Body of pancreas (tissue), 4 donors: ENCODE results near the gene KRTAP15-1. TPM values are rescaled to one million over a fixed set of nuclear protein-coding genes. Genes with fewer than 3 reads are reported as not detected.

Experiments used
- ATAC-seq: fragments of 150-250 bp; one replicate; pipeline ENCODE4 v1.9.1; 2016
- DNase-seq, 4 donors: peaks; one replicate each; pipeline ENCODE4 v3.0.0-alpha.2; 2019
- H3K27ac ChIP-seq, 4 donors: fragments of 200-600 bp; sonication (generic); 1 replicate in 3 of 4; 2 replicates in 1 of 4; pipeline versions ENCODE4 v1.5.1 to v1.6.1; 2016 to 2019; ENCODE audit warnings: mild to moderate bottlenecking in 1 of 4, mixed read lengths in 1 of 4, moderate library complexity in 1 of 4
- H3K27me3 ChIP-seq, 2 donors: fragments of 200-600 bp; sonication (generic); one replicate each; pipeline ENCODE4 v1.6.0; 2016; ENCODE audit warnings: mild to moderate bottlenecking in 1 of 2
- H3K36me3 ChIP-seq, 2 donors: fragments of 200-600 bp; sonication (generic); replicated peaks in 1 of 2; 2 replicates each; pipeline ENCODE4 v1.5.1; 2016; ENCODE audit warnings: low read depth in 2 of 2; ENCODE audit not compliant: insufficient read depth in 1 of 2
- H3K4me1 ChIP-seq: fragments of 200-600 bp; sonication (generic); one replicate; pipeline ENCODE4 v1.6.0; 2016
- H3K4me3 ChIP-seq, 2 donors: fragments of 200-600 bp; sonication (generic); 1 replicate in 1 of 2; 2 replicates in 1 of 2; pipeline ENCODE4 v1.5.1; 2016 to 2019
- H3K9me3 ChIP-seq, 3 donors: fragments of 200-600 bp; sonication (generic); 1 replicate in 2 of 3; 2 replicates in 1 of 3; pipeline ENCODE4 v1.5.1; 2016
- POLR2A ChIP-seq, 3 donors: fragments of 450-650 bp; IDR thresholded peaks; one replicate each; pipeline ENCODE4 v1.6.1; 2016; ENCODE audit warnings: antibody characterized with exemption in 3 of 3, mild to moderate bottlenecking in 2 of 3
- WGBS, 2 donors: methylation state at CpG; one replicate each; pipeline ENCODE4 v1.1.5; 2017; 5-methylcytosine and 5-hydroxymethylcytosine counted together
- intact Hi-C: fragments of 100-400 bp; cut with DNase I; formaldehyde crosslinking; loops from one replicate; pipeline ENCODE4 v1.15.1; 2023
- total RNA-seq, 2 donors: library from RNA; depleted of rRNA; stranded (reverse); fragments of >200 nt; gene quantifications; one replicate each; pipeline ENCODE4 v1.1.0, GENCODE V29; 2016
- TF ChIP-seq, protein P1 (sequence below), 7 experiments: fragments of 450-650 bp in 4 of 7; fragments of 200-600 bp in 3 of 7; sonication (generic) in 3 of 7; IDR thresholded peaks; one replicate each; pipeline ENCODE4 v1.5.1; 2016 to 2019; ENCODE audit warnings: antibody characterized with exemption in 7 of 7

KRTAP15-1 gene
- total RNA-seq, 2 donors from 2014 or later, result not detected

DNA sequence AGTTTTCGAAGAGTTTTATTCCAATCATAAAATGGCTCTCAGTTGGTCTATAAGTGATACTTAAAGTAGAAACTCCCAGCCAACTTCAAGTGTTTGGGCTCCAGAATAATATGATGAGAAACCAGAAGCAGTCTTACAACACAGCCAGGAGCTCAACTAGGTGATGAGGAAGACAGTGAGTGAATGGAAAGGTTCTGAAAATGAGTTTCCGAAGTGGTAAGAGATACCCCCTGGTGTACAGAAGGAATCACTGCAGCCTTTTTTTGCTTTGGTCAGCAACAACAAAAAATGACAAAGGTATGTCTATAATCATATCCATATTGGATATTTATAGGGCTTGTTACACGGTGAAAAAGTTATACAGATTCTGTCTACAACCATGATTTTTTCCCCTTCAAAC lies 23.6 kb downstream of the KRTAP15-1 start:
- Histone ChIP-seq H3K36me3 (no peaks in the 10 kb centered on the region), H3K9me3 (no peaks in the 10 kb centered on the region), H3K4me3 (no peak overlapping the region), H3K4me1 (no peaks in the 10 kb centered on the region), H3K27me3 (no peaks in the 10 kb centered on the region), H3K27ac (no peak overlapping the region)
- ATAC-seq (no peak), DNase-seq (no peak)
- 23 to 32% methylated on average over 3 of the region's 3 CpGs for WGBS, 2 donors
- no peak for TF ChIP-seq POLR2A (IDR thresholded peaks at IDR 0.05)
- TF ChIP-seq, protein P1, sequence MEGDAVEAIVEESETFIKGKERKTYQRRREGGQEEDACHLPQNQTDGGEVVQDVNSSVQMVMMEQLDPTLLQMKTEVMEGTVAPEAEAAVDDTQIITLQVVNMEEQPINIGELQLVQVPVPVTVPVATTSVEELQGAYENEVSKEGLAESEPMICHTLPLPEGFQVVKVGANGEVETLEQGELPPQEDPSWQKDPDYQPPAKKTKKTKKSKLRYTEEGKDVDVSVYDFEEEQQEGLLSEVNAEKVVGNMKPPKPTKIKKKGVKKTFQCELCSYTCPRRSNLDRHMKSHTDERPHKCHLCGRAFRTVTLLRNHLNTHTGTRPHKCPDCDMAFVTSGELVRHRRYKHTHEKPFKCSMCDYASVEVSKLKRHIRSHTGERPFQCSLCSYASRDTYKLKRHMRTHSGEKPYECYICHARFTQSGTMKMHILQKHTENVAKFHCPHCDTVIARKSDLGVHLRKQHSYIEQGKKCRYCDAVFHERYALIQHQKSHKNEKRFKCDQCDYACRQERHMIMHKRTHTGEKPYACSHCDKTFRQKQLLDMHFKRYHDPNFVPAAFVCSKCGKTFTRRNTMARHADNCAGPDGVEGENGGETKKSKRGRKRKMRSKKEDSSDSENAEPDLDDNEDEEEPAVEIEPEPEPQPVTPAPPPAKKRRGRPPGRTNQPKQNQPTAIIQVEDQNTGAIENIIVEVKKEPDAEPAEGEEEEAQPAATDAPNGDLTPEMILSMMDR (IDR thresholded peaks at IDR 0.05), result peak in 4 of 7 experiments; percentile 26 to 36 (median 32)
- intact Hi-C loops, result no loop called here

DNA sequence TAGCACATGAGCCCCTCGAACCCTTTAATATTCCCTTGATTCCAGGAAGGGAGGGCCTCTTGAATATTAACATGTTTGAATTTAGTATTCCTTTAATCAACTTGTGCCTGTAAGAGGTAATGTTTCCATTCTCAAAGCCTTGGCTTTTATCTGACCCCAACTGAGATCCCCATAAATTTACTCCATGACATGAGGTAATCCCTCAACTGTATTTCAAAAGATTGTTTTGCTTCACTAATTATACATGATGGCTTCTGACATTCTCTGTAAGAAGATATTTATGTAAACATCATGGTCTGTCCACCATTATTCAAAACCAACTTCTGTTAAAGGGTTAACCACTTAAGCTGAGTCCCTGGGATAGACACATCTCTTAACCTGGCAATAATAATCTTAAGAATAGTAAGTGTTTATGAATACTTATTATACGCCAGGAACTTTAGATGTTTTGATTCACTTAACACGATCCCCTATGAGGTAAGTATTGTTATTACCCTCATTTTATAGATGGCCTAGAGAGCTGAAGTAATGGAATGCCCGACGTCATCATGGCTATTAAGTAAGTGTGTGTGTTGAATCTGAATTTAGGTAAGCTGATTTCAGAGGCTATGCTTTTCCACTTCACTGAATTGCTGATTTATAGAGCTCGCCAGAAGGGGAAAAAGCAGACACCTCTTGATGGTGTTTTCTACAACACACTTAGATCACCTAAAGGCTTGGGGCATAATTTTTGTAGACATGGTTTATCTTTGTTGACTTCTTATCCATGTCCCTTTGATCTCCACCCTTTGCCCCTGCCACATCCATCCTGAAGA lies 29.0 kb downstream of the KRTAP15-1 start:
- no peaks in the 10 kb centered on the region for H3K27me3 ChIP-seq
- H3K4me3 ChIP-seq, result no peak overlapping the region
- ATAC-seq (no peak), DNase-seq (no peak)
- no peaks in the 10 kb centered on the region for H3K9me3 ChIP-seq
- intact Hi-C loops, result no loop called here
- H3K27ac ChIP-seq, result no peak overlapping the region
- 47 to 67% methylated on average over 6 of the region's 6 CpGs for WGBS, 2 donors
- H3K4me1 ChIP-seq, result no peaks in the 10 kb centered on the region
- no peaks in the 10 kb centered on the region for H3K36me3 ChIP-seq
- TF ChIP-seq POLR2A (IDR thresholded peaks at IDR 0.05), result no peak
- TF ChIP-seq, protein P1 (IDR thresholded peaks at IDR 0.05), result no peak

DNA sequence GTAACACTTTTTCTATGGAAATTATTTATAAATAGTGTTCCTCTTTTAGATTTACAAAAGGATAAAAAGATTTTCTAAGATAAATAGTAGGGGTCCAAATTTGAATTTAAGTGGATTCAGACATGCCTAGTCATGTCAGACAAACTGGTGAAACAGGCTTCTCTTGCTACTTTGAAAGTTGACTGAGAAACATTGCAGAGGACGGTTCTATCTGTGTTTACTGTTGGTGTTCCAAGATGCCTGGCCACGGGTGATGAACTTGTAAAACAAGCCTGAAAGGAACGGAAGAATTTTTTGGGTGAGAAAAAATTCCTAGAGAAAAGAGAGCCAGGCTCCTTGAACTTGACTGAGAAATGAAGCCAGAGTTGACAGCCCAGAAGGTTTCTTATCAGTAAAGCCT lies 37.9 kb downstream of the KRTAP15-1 start:
- H3K27me3 ChIP-seq, result no peaks in the 10 kb centered on the region
- H3K27ac ChIP-seq, result no peak overlapping the region
- H3K4me1 ChIP-seq, result no peaks in the 10 kb centered on the region
- no peak overlapping the region for H3K4me3 ChIP-seq
- H3K36me3 ChIP-seq, result no peaks in the 10 kb centered on the region
- DNase-seq (no peak), ATAC-seq (no peak)
- no peak for TF ChIP-seq POLR2A (IDR thresholded peaks at IDR 0.05)
- TF ChIP-seq, protein P1 (IDR thresholded peaks at IDR 0.05), result no peak
- intact Hi-C loops, result no loop called here
- 15 to 20% methylated on average over 3 of the region's 3 CpGs for WGBS, 2 donors
- H3K9me3 ChIP-seq, result no peaks in the 10 kb centered on the region

DNA sequence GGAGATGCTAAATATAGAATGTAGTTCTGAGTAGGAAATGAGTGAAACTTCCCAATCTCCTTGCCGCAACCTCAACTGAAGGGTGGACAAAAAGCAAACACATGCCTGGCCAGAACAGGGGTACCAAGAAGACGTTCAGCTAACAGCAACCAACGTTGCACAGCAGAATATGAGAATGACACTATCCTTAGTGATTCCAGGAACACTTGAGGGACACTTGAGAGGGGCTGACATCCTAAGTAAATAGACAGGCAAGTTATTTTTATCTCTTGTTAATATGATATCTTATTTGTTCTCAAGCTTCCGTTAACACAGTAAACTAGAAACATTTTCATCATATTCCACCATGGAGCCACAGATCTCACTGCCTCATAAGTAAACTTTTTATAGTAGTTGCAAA lies 39.2 kb downstream of the KRTAP15-1 start:
- Histone ChIP-seq H3K4me1 (no peaks in the 10 kb centered on the region), H3K27ac (no peak overlapping the region), H3K27me3 (no peaks in the 10 kb centered on the region), H3K4me3 (no peak overlapping the region), H3K9me3 (no peaks in the 10 kb centered on the region), H3K36me3 (no peaks in the 10 kb centered on the region)
- ATAC-seq (no peak), DNase-seq (no peak)
- intact Hi-C loops, result no loop called here
- 40 to 46% methylated on average over 4 of the region's 4 CpGs for WGBS, 2 donors
- no peak for TF ChIP-seq POLR2A (IDR thresholded peaks at IDR 0.05)
- TF ChIP-seq, protein P1 (IDR thresholded peaks at IDR 0.05), result no peak

DNA sequence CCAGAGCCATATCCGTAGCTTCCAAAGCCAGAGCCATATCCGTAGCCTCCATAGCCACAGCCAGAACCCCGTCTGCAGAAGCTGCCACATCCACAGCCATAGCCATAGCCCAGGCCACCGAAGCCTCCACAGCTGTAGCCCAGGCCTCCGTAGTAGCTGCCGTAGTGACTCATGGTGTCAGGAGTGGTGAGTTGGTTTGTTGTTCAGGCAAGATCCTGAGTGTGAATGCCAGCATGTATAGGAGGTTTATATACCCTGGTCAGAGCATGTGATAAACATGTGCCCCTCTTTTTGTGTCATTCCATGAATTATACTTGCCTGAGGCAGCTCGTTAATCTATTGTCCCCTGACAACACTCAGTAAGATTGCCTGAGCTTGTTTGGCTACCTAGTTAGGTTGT lies 40.1 kb downstream of the KRTAP15-1 start, which contains the start of gene KRTAP19-1:
Gene KRTAP19-1 (minus strand): TSS at position 223 of the 400 bp plus-strand sequence. CDS start 50 bp downstream, at position 173.
- intact Hi-C loops, result no loop called here
- DNase-seq, result no peak
- TF ChIP-seq POLR2A (IDR thresholded peaks at IDR 0.05), result no peak
- TF ChIP-seq, protein P1 (IDR thresholded peaks at IDR 0.05), result no peak
- H3K36me3 ChIP-seq, result no peaks in the 10 kb centered on the region
- no peaks in the 10 kb centered on the region for H3K9me3 ChIP-seq
- H3K27ac ChIP-seq, result no peak within 1 kb of the TSS
- H3K4me1 ChIP-seq, result no peaks in the 10 kb centered on the region
- WGBS, 2 donors, result 57 to 63% methylated on average over 5 to 7 of the region's 7 CpGs
- H3K27me3 ChIP-seq, result no peaks in the 10 kb centered on the region
- no peak for ATAC-seq
- H3K4me3 ChIP-seq, result no peak within 1 kb of the TSS
